ENCODE data around the gene ACTR1A.
"Not testable (repeated sequence)": the region's sequence is repeated elsewhere in the genome, so short reads cannot be mapped to it uniquely, and the experiment has no call there.

The ACTR1A gene

GRCh38 chr10:102515724-102516123 is 13.2 kb upstream of the ACTR1A start:
- DNase-seq (ENCODE audit: low spot score): no peak

- no peak for DNase-seq (ENCODE audit: low spot score)
Measured at GRCh38 chr10:102514487-102515311, 12.2 kb upstream of the ACTR1A start.

GRCh38 chr10:102511583-102512274 is 9.2 kb upstream of the ACTR1A start:
- no peak for DNase-seq (ENCODE audit: low spot score)

- DNase-seq (ENCODE audit: low spot score): peak; percentile 68
Measured at GRCh38 chr10:102509387-102509786, 6.9 kb upstream of the ACTR1A start.

GRCh38 chr10:102508506-102508905 is 6.0 kb upstream of the ACTR1A start:
- no peak for DNase-seq (ENCODE audit: low spot score)

- no peak for DNase-seq (ENCODE audit: low spot score)
Measured at GRCh38 chr10:102507521-102507920, 5.0 kb upstream of the ACTR1A start.

- DNase-seq (ENCODE audit: low spot score): no peak
Measured at GRCh38 chr10:102505462-102506115, 3.1 kb upstream of the ACTR1A start.

GRCh38 chr10:102504976-102505300 is 2.4 kb upstream of the ACTR1A start:
- no peak for DNase-seq (ENCODE audit: low spot score)

- DNase-seq (ENCODE audit: low spot score): peak; percentile 20
Measured at GRCh38 chr10:102504179-102504975, 1.9 kb upstream of the ACTR1A start.

GRCh38 chr10:102503264-102504178 is 1.0 kb upstream of the ACTR1A start, which contains the start of gene SUFU:
Gene SUFU (plus strand): TSS chr10:102503972. CDS start chr10:102504153, 181 bp downstream.
- peak; percentile 99 for DNase-seq (ENCODE audit: low spot score)

- peak; percentile 99 for DNase-seq (ENCODE audit: low spot score)
Measured at GRCh38 chr10:102502029-102502336, 529 bp downstream of the ACTR1A start.

GRCh38 chr10:102501201-102502028 is 1.1 kb downstream of the ACTR1A start:
- no peak for DNase-seq (ENCODE audit: low spot score)

- not testable (repeated sequence) for DNase-seq (ENCODE audit: low spot score)
Measured at GRCh38 chr10:102500686-102501085, 1.8 kb downstream of the ACTR1A start.

GRCh38 chr10:102499356-102499755 is 3.2 kb downstream of the ACTR1A start:
- DNase-seq (ENCODE audit: low spot score): no peak

GRCh38 chr10:102497545-102497944 is 5.0 kb downstream of the ACTR1A start:
- DNase-seq (ENCODE audit: low spot score): no peak

GRCh38 chr10:102493771-102494170 is 8.7 kb downstream of the ACTR1A start:
- DNase-seq (ENCODE audit: low spot score): no peak

GRCh38 chr10:102492983-102493382 is 9.5 kb downstream of the ACTR1A start:
- DNase-seq (ENCODE audit: low spot score): peak; percentile 29

- no peak for DNase-seq (ENCODE audit: low spot score)
Measured at GRCh38 chr10:102492344-102492939, 10.1 kb downstream of the ACTR1A start.

- DNase-seq (ENCODE audit: low spot score): no peak
Measured at GRCh38 chr10:102491136-102491535, 11.4 kb downstream of the ACTR1A start.
